ENCODE data around the gene MARCHF11. TPM values are rescaled to one million over a fixed set of nuclear protein-coding genes. Genes with fewer than 3 reads are reported as not detected.

The MARCHF11 gene
- total RNA-seq, 1 experiment from 2014 or later, result not detected

DNA sequence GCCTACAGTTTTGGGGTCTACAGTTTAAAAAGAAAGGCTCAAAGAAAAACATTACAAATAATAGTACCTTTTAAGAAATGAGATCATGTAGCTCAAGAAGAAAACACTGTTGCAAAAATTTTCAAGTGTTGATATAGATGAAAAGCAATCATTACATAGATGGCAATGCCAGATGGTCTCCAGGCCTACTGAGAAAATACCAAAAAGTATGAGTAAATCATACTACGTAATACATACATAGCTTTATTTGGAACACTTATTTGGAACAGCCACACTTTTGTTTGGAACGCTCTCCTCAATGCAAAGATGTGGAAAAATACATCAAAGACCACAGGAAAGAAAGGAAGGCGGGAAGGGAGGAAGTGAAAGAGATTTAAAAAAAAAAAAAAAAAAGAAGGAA, 44.1 kb downstream of the MARCHF11 start:
- intact Hi-C loops (cut with micrococcal nuclease; ENCODE audit: unreplicated experiment), result no loop called here
- DNase-seq (ENCODE audit: low spot score), result no peak
- POLR2A ChIA-PET (ENCODE audit: low non-redundant PET), result no interaction called here
- no TSS peak for BruUV-seq (replicated peaks)
- CTCF ChIA-PET, result interaction anchor here (1.0 kb wide), 1 partner anchor 25 kb away, joined by 3 read pairs; no protein-coding TSS in a partner anchor
- H3K27ac ChIP-seq (ENCODE audit: low read depth, low read length, poor library complexity, severe bottlenecking), result no peak overlapping the region
- peaks cover 2% of the 10 kb centered on the region for H3K27me3 ChIP-seq (replicated peaks; ENCODE audit: insufficient read depth, low read depth, low read length, poor library complexity)
- no peaks in the 10 kb centered on the region for H3K36me3 ChIP-seq (ENCODE audit: insufficient read depth, low read length, poor library complexity, severe bottlenecking)
- no peak overlapping the region for H3K4me3 ChIP-seq (ENCODE audit: low read depth, low read length, poor library complexity, severe bottlenecking)
- peaks cover 5% of the 10 kb centered on the region for H3K4me1 ChIP-seq (ENCODE audit: insufficient read depth, low read length, poor library complexity, severe bottlenecking)
- TF ChIP-seq CTCF (conservative IDR thresholded peaks at IDR 0.05; ENCODE audit: low read depth, low read length) (no peak), EZH2 (IDR thresholded peaks at IDR 0.05; ENCODE audit: borderline replicate concordance, low read depth, low read length, poor library complexity, severe bottlenecking) (no peak)
- H3K9me3 ChIP-seq (ENCODE audit: low read depth, low read length, poor library complexity, severe bottlenecking), result peaks cover 7% of the 10 kb centered on the region

DNA sequence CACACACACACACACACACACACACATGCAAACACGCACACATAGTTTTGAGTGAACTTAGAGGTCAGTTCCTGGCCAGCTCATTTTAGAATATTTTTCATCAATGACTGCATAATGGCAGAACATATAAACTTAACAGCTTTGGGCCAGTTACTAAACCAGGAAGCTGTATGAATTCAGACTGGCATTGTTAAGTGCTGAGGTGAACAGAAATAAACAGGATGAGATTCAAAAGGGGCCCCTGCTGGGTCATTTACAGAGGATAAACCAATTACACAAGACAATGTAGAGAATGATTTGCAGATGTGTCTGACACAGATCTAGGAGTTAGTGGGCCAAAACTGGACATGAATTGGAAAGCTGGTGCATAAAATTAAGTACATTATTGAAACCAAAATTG, 44.6 kb downstream of the MARCHF11 start:
- TF ChIP-seq EZH2 (IDR thresholded peaks at IDR 0.05; ENCODE audit: borderline replicate concordance, low read depth, low read length, poor library complexity, severe bottlenecking) (no peak), CTCF (conservative IDR thresholded peaks at IDR 0.05; ENCODE audit: low read depth, low read length) (no peak)
- H3K27ac ChIP-seq (ENCODE audit: low read depth, low read length, poor library complexity, severe bottlenecking), result no peak overlapping the region
- no TSS peak for BruUV-seq (replicated peaks)
- DNase-seq (ENCODE audit: low spot score), result peak; percentile 67
- no peak overlapping the region for H3K4me3 ChIP-seq (ENCODE audit: low read depth, low read length, poor library complexity, severe bottlenecking)
- ChIA-PET CTCF (interaction anchor here (1.0 kb wide), 1 partner anchor 26 kb away, joined by 3 read pairs; no protein-coding TSS in a partner anchor), POLR2A (ENCODE audit: low non-redundant PET) (no interaction called here)
- no peaks in the 10 kb centered on the region for H3K36me3 ChIP-seq (ENCODE audit: insufficient read depth, low read length, poor library complexity, severe bottlenecking)
- H3K27me3 ChIP-seq (replicated peaks; ENCODE audit: insufficient read depth, low read depth, low read length, poor library complexity), result peaks cover 7% of the 10 kb centered on the region
- H3K4me1 ChIP-seq (ENCODE audit: insufficient read depth, low read length, poor library complexity, severe bottlenecking), result peaks cover 5% of the 10 kb centered on the region
- H3K9me3 ChIP-seq (ENCODE audit: low read depth, low read length, poor library complexity, severe bottlenecking), result peaks cover 7% of the 10 kb centered on the region
- intact Hi-C loops (cut with micrococcal nuclease; ENCODE audit: unreplicated experiment), result no loop called here

DNA sequence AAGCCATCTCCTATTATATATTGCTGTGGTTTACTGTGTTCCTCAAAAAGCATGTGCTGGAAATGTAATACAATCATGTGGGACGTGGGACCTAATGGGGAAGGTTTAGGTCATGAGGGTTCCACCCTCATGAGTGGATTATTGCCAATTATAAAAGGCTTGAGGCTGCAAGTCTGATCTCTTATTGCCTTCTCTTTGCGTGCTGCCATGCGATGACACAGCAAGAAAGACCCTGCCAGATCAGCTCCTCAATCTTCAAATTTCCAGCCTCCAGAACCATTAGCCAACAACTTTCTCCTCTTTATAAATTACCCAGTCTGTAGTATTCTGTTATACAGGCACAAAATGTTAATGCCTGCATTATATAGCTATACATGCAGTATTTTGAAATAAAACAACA, 45.4 kb downstream of the MARCHF11 start:
- POLR2A ChIA-PET (ENCODE audit: low non-redundant PET), result no interaction called here
- no peak for TF ChIP-seq EZH2 (IDR thresholded peaks at IDR 0.05; ENCODE audit: borderline replicate concordance, low read depth, low read length, poor library complexity, severe bottlenecking)
- no peak for TF ChIP-seq CTCF (conservative IDR thresholded peaks at IDR 0.05; ENCODE audit: low read depth, low read length)
- no TSS peak for BruUV-seq (replicated peaks)
- CTCF ChIA-PET, result no interaction called here
- no peak overlapping the region for H3K4me3 ChIP-seq (ENCODE audit: low read depth, low read length, poor library complexity, severe bottlenecking)
- H3K9me3 ChIP-seq (ENCODE audit: low read depth, low read length, poor library complexity, severe bottlenecking), result peaks cover 7% of the 10 kb centered on the region
- H3K27ac ChIP-seq (ENCODE audit: low read depth, low read length, poor library complexity, severe bottlenecking), result no peak overlapping the region
- peaks cover 7% of the 10 kb centered on the region for H3K27me3 ChIP-seq (replicated peaks; ENCODE audit: insufficient read depth, low read depth, low read length, poor library complexity)
- peaks cover 5% of the 10 kb centered on the region for H3K4me1 ChIP-seq (ENCODE audit: insufficient read depth, low read length, poor library complexity, severe bottlenecking)
- intact Hi-C loops (cut with micrococcal nuclease; ENCODE audit: unreplicated experiment), result no loop called here
- H3K36me3 ChIP-seq (ENCODE audit: insufficient read depth, low read length, poor library complexity, severe bottlenecking), result no peaks in the 10 kb centered on the region
- no peak for DNase-seq (ENCODE audit: low spot score)
